H9 (cell line): ENCODE data around the gene MYH14. TPM values are rescaled to one million over a fixed set of nuclear protein-coding genes. Genes with fewer than 3 reads are reported as not detected.
A peak's percentile ranks its signal among the peaks of the same experiment; 100 is the strongest.

ENCODE experiments used
- DNase-seq: peaks from one replicate; pipeline ENCODE4 v3.0.0-alpha.2; 2017
- H2AFZ ChIP-seq: one replicate; pipeline ENCODE4 v1.6.1; 2013; ENCODE audit warnings: mild to moderate bottlenecking, low read length, control low read depth, moderate library complexity
- H2AK5ac ChIP-seq: 2 replicates; pipeline ENCODE4 v1.6.1; 2013; ENCODE audit warnings: low read length, control low read depth, mixed read lengths; ENCODE audit not compliant: insufficient read length
- H2BK120ac ChIP-seq: one replicate; pipeline ENCODE4 v1.6.1; 2013; ENCODE audit warnings: low read depth, mild to moderate bottlenecking, low read length, control low read depth, inconsistent platforms; ENCODE audit not compliant: poor library complexity, severe bottlenecking
- H2BK12ac ChIP-seq: 2 replicates; pipeline ENCODE4 v1.6.1; 2013; ENCODE audit warnings: low read length, control low read depth, mixed read lengths, low read depth; ENCODE audit not compliant: insufficient read length
- H2BK15ac ChIP-seq: 2 replicates; pipeline ENCODE4 v1.6.1; 2013; ENCODE audit warnings: low read depth, low read length, control low read depth
- H2BK20ac ChIP-seq: one replicate; pipeline ENCODE4 v1.6.1; 2013; ENCODE audit warnings: low read depth, mild to moderate bottlenecking, low read length, control low read depth, inconsistent platforms; ENCODE audit not compliant: poor library complexity, severe bottlenecking
- H2BK5ac ChIP-seq: 2 replicates; pipeline ENCODE4 v1.6.1; 2013; ENCODE audit warnings: low read length, control low read depth, mixed read lengths; ENCODE audit not compliant: insufficient read length
- H3K14ac ChIP-seq: 2 replicates; pipeline ENCODE4 v1.6.1; 2013; ENCODE audit warnings: low read length, control low read depth; ENCODE audit not compliant: insufficient read depth
- H3K18ac ChIP-seq: 2 replicates; pipeline ENCODE4 v1.6.1; 2013; ENCODE audit warnings: low read depth, mild to moderate bottlenecking, mixed read lengths, low read length, control low read depth; ENCODE audit not compliant: insufficient read length
- H3K23ac ChIP-seq: 2 replicates; pipeline ENCODE4 v1.6.1; 2013; ENCODE audit warnings: low read length, control low read depth, mixed read lengths, low read depth; ENCODE audit not compliant: insufficient read length
- H3K23me2 ChIP-seq: 2 replicates; pipeline ENCODE4 v1.6.1; 2013; ENCODE audit warnings: low read depth, mild to moderate bottlenecking, mixed read lengths, low read length, control low read depth; ENCODE audit not compliant: insufficient read length, poor library complexity, severe bottlenecking
- H3K27ac ChIP-seq: 2 replicates; pipeline ENCODE4 v1.5.1; 2013; ENCODE audit warnings: low read length, control low read depth, mixed read lengths, low read depth; ENCODE audit not compliant: insufficient read length
- H3K27me3 ChIP-seq: 2 replicates; pipeline ENCODE4 v1.6.1; 2013; ENCODE audit warnings: low read length, control low read depth, inconsistent platforms; ENCODE audit not compliant: insufficient read depth
- H3K4ac ChIP-seq: 2 replicates; pipeline ENCODE4 v1.6.1; 2013; ENCODE audit warnings: low read depth, mild to moderate bottlenecking, control low read depth, inconsistent platforms, low read length, moderate library complexity
- H3K4me1 ChIP-seq: 2 replicates; pipeline ENCODE4 v1.6.1; 2013; ENCODE audit warnings: low read length, control low read depth, inconsistent platforms; ENCODE audit not compliant: insufficient read depth
- H3K4me2 ChIP-seq: 2 replicates; pipeline ENCODE4 v1.6.1; 2013; ENCODE audit warnings: low read length, control low read depth, mixed read lengths; ENCODE audit not compliant: insufficient read length, insufficient read depth
- H3K56ac ChIP-seq: 2 replicates; pipeline ENCODE4 v1.6.1; 2013; ENCODE audit warnings: low read depth, mild to moderate bottlenecking, mixed read lengths, low read length, control low read depth; ENCODE audit not compliant: insufficient read length
- H3K79me1 ChIP-seq: 2 replicates; pipeline ENCODE4 v1.6.1; 2013; ENCODE audit warnings: low read depth, mild to moderate bottlenecking, moderate library complexity, low read length, control low read depth, inconsistent platforms; ENCODE audit not compliant: insufficient read depth, poor library complexity, severe bottlenecking
- H3K79me2 ChIP-seq: 2 replicates; pipeline ENCODE4 v1.6.1; 2013; ENCODE audit warnings: low read length, control low read depth, inconsistent platforms; ENCODE audit not compliant: insufficient read depth
- H3K9ac ChIP-seq: 2 replicates; pipeline ENCODE4 v1.6.1; 2013; ENCODE audit warnings: low read length, control low read depth, mixed read lengths; ENCODE audit not compliant: insufficient read length; ENCODE audit errors: extremely low read depth
- H3K9me3 ChIP-seq: one replicate; pipeline ENCODE4 v1.6.1; 2013; ENCODE audit warnings: low read depth, low read length, inconsistent platforms; ENCODE audit not compliant: control insufficient read depth
- H3T11ph ChIP-seq: one replicate; pipeline ENCODE4 v1.6.1; 2013; ENCODE audit warnings: mild to moderate bottlenecking, low read length, control low read depth, inconsistent platforms
- H4K20me1 ChIP-seq: one replicate; pipeline ENCODE4 v1.6.1; 2013; ENCODE audit not compliant: control insufficient read depth, insufficient read length, insufficient read depth
- H4K5ac ChIP-seq: 2 replicates; pipeline ENCODE4 v1.6.1; 2013; ENCODE audit warnings: low read depth, mild to moderate bottlenecking, mixed read lengths, low read length, control low read depth; ENCODE audit not compliant: insufficient read length
- H4K8ac ChIP-seq: replicated peaks from 2 replicates; pipeline ENCODE4 v1.6.1; 2013; ENCODE audit warnings: low read length, control low read depth, mixed read lengths, low read depth; ENCODE audit not compliant: insufficient read length
- H4K91ac ChIP-seq: 2 replicates; pipeline ENCODE4 v1.6.1; 2013; ENCODE audit warnings: low read depth, mild to moderate bottlenecking, moderate library complexity, mixed read lengths, low read length, control low read depth; ENCODE audit not compliant: insufficient read length
- H3K27ac Mint-ChIP-seq, 3 experiments: 2 replicates in 2 of 3; 3 replicates in 1 of 3; pipeline ENCODE4 v1.8.0; 2020 to 2021; ENCODE audit warnings: mixed read lengths in 3 of 3, mild to moderate bottlenecking in 1 of 3, moderate library complexity in 1 of 3
- H3K27me3 Mint-ChIP-seq: 2 replicates; pipeline ENCODE4 v1.8.0; 2021; ENCODE audit warnings: low read depth, mild to moderate bottlenecking, moderate library complexity, mixed read lengths
- H3K36me3 Mint-ChIP-seq, 3 experiments: 2 replicates in 2 of 3; 3 replicates in 1 of 3; pipeline ENCODE4 v1.8.0; 2020 to 2021; ENCODE audit warnings: low read depth in 3 of 3, mixed read lengths in 3 of 3; ENCODE audit not compliant: insufficient read depth in 1 of 3
- H3K4me1 Mint-ChIP-seq, 2 experiments: 2 replicates each; pipeline ENCODE4 v1.8.0; 2020; ENCODE audit warnings: mixed read lengths in 2 of 2
- H3K4me3 Mint-ChIP-seq, 2 experiments: 2 replicates in 1 of 2; 3 replicates in 1 of 2; pipeline ENCODE4 v1.8.0; 2020 to 2021; ENCODE audit warnings: mild to moderate bottlenecking in 2 of 2, mixed read lengths in 2 of 2, moderate library complexity in 1 of 2
- H3K9me3 Mint-ChIP-seq, 2 experiments: 2 replicates in 1 of 2; 3 replicates in 1 of 2; pipeline ENCODE4 v1.8.0; 2020; ENCODE audit warnings: mild to moderate bottlenecking in 2 of 2, mixed read lengths in 2 of 2, moderate library complexity in 1 of 2
- CTCF ChIP-seq: fragments of 200-600 bp; sonication (generic); conservative IDR thresholded peaks from 3 replicates; pipeline ENCODE4 v1.8.0; 2021; ENCODE audit warnings: antibody characterized with exemption, mild to moderate bottlenecking
- WGBS: extraction: QIAGEN DNeasy Blood & Tissue Kit; methylation state at CpG from one replicate; pipeline ENCODE4 v1.1.7; 2013; ENCODE audit warnings: missing lambda C conversion rate, low lambda C conversion rate, mixed read lengths; ENCODE audit not compliant: insufficient read length; ENCODE audit errors: extremely low coverage; 5-methylcytosine and 5-hydroxymethylcytosine counted together
- total RNA-seq: library from RNA; stranded (reverse); gene quantifications from 2 replicates; pipeline ENCODE4 v1.2.1, GENCODE V29; 2021

The MYH14 gene
- total RNA-seq, 1 experiment from 2014 or later = 27.7 TPM

- peak overlapping the region; percentile 94 for H3K4me2 ChIP-seq
- no peaks in the 10 kb centered on the region for H3K9me3 ChIP-seq
- H3K4me1 Mint-ChIP-seq = peaks cover 48 to 53% of the 10 kb centered on the region in 2 experiments
- no CpG with 5 or more reads among the region's 48 CpGs for WGBS
- no peak overlapping the region for H2BK120ac ChIP-seq
- H4K20me1 ChIP-seq = no peaks in the 10 kb centered on the region
- peak overlapping the region; percentile 94 to 99 (median 97) for H3K27ac Mint-ChIP-seq
- no peak overlapping the region for H2BK20ac ChIP-seq
- peaks cover 6% of the 10 kb centered on the region; the same call in 1 of the 2 replicates for H3K4me1 ChIP-seq
- H3K9ac ChIP-seq = peak overlapping the region; percentile 36
- no peaks in the 10 kb centered on the region for H3K79me2 ChIP-seq
- H3K18ac ChIP-seq = peak overlapping the region; percentile 54
- peak overlapping the region; percentile 89 to 94 for H3K4me3 Mint-ChIP-seq
- H2BK5ac ChIP-seq = no peak overlapping the region
- peak; percentile 96 for DNase-seq
- H3K9me3 Mint-ChIP-seq = peaks cover 3 to 12% of the 10 kb centered on the region in 2 experiments; a peak in 3 of 5 replicates
- H3K27ac ChIP-seq = no peak overlapping the region
- peaks cover 31% of the 10 kb centered on the region for H3K23me2 ChIP-seq
- H4K8ac ChIP-seq = no peak overlapping the region
- no peak overlapping the region for H3K23ac ChIP-seq
- H3K14ac ChIP-seq = peak overlapping the region; percentile 74; the same call in 1 of the 2 replicates
- peaks cover 8% of the 10 kb centered on the region; the same call in 1 of the 2 replicates for H3K27me3 ChIP-seq
- no peak overlapping the region for H3T11ph ChIP-seq
- no peak overlapping the region for H2AK5ac ChIP-seq
- H3K56ac ChIP-seq = no peak overlapping the region
- H4K91ac ChIP-seq = no peak overlapping the region
- peaks cover 31% of the 10 kb centered on the region for H3K27me3 Mint-ChIP-seq
- no peak for TF ChIP-seq CTCF
- no peak overlapping the region for H2BK12ac ChIP-seq
- H2AFZ ChIP-seq = no peak overlapping the region
- H2BK15ac ChIP-seq = no peak overlapping the region
- no peaks in the 10 kb centered on the region; a peak in 1 of 7 replicates for H3K36me3 Mint-ChIP-seq
- no peaks in the 10 kb centered on the region for H3K79me1 ChIP-seq
- H3K4ac ChIP-seq = no peak overlapping the region
- no peak overlapping the region for H4K5ac ChIP-seq
These were observed 127.1 kb downstream of the MYH14 start for GRCh38 chr19:50330365-50331078.
